K562 treated with DMSO at 1 percent for 48 hours (cell line): ENCODE measurements around the gene BBS1. TPM values are rescaled to one million over a fixed set of nuclear protein-coding genes. Genes with fewer than 3 reads are reported as not detected.

Experiments used
- total RNA-seq: library from RNA; unstranded; fragments of 300-600 nt; gene quantifications from 2 replicates; pipeline ENCODE4 v1.2.3, GENCODE V29; 2022; ENCODE audit warnings: low replicate concordance; ENCODE audit errors: extremely low read depth

BBS1 gene
- total RNA-seq, result not detected in 2 replicates

DNA sequence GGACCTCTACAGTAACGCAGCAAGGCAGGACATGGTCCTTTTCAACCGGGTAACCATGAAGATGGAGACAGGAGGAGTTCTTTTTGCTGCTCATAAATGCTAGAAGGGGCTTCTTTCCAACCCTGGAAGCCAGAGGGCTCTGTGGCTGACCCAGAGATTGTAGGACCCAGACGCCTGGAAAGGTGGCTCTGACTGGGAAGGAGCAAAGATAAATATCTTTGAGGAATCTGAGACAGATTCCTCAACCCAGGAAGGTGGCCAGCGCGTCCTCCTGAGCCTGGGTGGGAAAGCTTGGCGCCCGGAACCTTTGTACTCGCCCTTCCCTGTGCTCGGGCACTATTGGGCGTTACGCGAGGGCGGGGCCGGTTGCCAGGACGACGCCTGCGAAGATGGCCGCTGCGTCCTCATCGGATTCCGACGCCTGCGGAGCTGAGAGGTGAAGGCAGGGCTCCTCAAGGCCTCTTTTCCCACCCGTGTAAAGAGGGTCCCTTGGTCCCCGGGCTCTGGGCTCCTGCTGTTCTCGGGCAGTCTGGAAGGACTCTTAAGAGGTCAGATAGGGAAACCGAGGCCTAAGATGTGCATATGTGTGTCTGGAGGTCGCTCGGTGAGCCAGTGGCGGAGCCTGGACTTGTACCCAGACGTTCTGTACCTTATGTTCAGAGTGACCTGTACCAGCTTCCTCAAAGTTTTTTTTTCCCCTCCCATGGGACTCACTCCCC lies at the start of gene BBS1:
Gene BBS1 (plus strand): TSS at position 365 of the 719 bp plus-strand sequence. CDS start 25 bp downstream, at position 390.

DNA sequence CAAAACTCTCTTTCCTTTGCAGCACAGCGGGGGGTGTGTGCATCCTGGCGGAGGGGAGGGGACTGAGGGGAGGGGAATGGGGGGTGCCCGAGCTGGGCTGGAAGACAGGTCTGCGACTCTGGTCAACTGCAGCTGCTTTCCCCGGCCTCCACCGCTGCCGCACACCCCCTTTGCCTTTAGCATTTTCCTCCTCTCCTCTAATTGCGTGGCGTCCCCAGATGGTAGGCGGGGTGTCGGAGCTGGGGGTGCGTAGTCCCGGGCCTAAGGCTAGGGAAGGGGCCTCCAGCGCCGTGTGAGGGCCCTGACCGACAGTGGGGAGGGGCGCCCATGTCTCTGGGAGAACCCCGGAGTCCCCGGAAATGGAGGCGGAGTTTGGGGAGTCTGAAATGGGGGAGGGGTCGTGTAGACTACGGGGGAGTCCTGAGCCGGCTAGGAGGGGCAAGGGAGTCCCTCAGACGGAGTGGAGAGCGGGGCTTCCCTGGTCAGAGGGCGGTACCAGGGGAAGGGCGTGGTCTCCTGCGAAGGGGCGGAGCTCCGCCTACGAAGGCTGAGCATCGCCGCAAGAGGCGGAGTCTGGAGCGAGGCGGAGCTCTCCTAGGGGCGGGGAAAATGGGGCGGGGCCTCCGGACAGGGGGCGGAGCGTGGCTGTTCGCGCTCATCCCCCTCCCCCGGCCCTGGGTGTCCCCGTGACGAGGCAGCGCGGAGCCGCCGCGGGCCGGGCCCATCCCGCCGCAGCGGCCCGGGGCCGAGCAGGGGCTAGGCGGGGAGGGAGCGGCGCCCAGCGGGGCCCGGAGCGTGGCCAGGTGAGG lies 44.0 kb upstream of the BBS1 start, which contains the start of gene PELI3:
Gene PELI3 (plus strand): TSS at position 681 of the 809 bp plus-strand sequence. CDS start 1,224 bp downstream, outside the sequence.

DNA sequence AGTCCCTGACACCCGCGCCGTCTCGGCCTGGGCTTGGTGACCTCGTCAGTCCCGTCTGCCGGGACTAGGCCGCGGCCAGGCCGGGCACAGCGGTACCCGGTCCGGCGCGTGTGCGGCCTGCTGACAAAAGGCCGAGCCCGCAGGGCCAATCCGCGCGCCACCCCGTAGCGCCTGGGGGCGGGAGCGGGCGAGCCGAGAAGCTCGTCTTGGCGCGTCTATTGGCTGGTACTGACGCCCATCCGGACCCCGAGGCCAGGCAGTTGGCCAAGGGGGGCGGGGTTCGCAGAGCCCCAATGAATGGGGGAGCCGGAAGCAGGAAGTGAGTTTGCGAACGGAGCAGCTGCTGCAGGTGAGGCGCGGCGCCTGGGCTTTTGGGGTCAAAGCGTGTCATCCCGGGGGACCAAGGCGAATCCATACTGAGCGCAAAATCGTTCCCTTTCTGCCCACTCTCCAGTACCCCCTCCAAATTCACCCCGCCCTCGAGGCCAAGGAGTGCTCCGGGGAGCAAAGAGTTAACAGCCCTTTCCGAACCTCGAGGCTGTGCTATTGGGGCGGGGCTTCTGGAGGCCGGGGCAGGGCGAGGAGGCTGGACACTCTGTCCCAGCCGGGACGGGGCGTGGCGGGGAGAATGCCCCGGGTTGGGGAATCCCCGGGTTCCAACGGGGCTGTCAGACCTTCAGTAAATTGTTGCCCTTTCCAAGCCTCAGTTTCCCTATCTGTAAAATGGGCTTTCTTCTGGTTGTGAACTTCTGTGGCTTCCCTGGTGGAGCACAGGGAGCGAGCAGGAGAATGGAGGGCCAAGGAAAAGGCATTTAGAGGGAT lies 30.1 kb upstream of the BBS1 start, which contains the start of gene DPP3:
Gene DPP3 (plus strand): TSS at position 318 of the 822 bp plus-strand sequence. CDS start 1,767 bp downstream, outside the sequence.

DNA sequence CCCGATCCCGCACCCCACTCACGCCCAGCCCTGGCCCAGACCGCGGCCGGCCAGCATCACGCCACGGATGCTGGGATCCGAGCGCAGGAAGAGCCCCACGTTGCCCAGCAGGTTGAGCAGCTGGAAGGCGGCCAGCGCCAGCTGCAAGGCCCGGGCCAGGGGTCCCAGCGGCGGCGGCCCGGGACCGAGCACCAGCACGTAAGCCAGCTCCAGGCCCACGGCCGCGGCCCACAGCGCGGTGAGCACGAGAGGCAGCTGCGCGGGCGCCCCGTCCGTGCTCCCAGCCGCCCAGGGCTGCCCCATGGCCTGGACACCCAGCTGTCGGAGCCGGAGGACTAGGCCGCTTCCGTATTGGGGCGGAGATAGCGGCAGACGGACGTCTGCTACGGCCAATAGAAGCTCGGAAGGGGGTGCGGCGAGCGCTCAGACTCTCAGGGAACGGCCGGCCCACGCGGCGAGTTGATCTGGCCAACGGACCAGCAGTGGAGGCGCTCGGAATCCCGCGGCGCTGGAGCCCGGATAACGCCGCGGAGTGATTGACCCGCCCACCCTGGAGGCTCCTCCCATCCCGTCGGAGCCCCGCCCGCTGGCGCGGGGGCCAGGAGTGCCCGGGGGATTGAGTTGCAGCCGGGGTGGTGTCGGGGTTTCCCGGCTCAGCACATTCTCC lies 35.4 kb downstream of the BBS1 start, which contains the start of gene ZDHHC24:
Gene ZDHHC24 (minus strand): TSS at position 348 of the 667 bp plus-strand sequence. CDS start 45 bp downstream, at position 303.

DNA sequence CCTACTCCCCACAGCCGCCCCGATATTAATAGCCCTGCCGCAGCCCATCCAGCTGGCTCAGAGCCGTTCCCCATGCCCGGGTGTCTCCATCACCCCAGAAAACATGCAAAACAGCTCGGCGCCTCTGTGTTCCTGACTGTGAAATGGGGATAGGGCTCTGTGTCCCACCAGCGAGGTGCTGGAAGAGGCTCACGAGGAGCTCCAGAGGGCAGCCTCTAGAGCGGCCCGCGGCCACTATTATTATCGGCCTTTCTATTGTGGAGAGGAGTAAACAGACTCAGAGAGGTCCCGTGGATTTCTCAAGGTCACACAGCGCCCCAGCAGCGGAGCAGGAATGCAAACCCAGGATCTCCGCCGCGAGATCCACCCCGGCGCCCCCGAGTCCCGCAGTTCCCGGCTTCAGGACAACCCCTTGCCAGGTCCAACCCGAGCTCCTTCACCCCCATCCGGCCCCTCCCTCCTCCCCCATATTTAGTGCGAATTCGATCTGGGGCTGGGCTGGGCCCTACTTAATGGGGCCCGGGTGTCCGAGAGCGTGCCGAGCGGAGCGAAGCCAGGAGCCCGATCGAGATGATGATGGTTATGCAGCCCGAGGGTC lies 36.0 kb downstream of the BBS1 start, which contains the start of gene ACTN3:
Gene ACTN3 (plus strand): TSS at position 536 of the 598 bp plus-strand sequence. CDS start 35 bp downstream, at position 571.

DNA sequence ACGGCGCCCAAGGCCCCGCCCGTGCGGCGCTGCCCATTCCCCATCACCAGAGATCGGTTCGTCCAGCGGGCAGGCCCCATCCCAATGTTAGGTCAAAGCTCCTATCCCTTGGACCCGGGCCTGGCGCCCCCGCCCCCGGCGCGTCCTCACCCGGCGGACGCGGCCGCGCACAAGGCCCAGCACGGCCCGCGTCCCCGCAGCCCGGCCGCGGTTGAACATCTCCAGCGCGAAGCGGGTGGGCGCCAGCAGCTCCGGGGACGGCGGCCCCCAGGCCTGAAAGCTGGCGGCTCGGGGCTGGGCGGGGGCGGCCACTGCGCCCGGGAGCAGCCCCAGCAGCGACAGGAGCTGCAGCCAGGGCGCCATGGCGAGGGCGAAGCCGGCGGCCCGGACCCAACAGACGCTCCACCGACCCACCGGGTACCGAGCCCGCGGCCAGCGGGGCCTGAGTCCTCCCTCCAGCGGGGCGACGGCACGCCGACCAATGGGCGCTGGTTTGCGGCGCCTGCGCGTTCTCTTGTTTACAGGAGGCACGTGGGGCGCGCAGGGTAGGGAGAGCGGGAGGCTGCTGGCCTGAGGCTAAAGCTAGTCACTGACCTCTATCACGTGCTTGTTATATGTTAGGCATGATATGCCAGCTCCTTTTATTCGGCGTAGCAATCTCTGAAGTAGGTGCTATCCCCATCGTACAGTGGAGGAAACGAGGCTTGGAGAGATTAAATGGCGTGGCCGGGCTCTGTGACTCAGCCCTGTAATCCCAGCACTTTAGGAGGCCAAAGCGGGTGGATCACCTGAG lies 57.9 kb downstream of the BBS1 start, which contains the start of gene CTSF:
Gene CTSF (minus strand): TSS at position 483 of the 793 bp plus-strand sequence. CDS start 120 bp downstream, at position 363.

Other genes with a start within 250 kb of the BBS1 start
- gene RAB1B, start 242.0 kb upstream of the BBS1 start, total RNA-seq, result 266 TPM in 1 of 2 replicates, not detected in the other
- gene CNIH2, start 232.5 kb upstream of the BBS1 start, total RNA-seq, result not detected in 2 replicates
- gene YIF1A, start 221.5 kb upstream of the BBS1 start, total RNA-seq, result not detected in 2 replicates
- not detected in 2 replicates for gene TMEM151A, start 218.7 kb upstream of the BBS1 start, total RNA-seq
- not detected in 2 replicates for gene CD248, start 193.6 kb upstream of the BBS1 start, total RNA-seq
- not detected in 2 replicates for gene RIN1, start 174.2 kb upstream of the BBS1 start, total RNA-seq
- not detected in 2 replicates for gene BRMS1, start 165.5 kb upstream of the BBS1 start, total RNA-seq
- not detected in 2 replicates for gene B4GAT1, start 163.0 kb upstream of the BBS1 start, total RNA-seq
- gene SLC29A2, start 138.9 kb upstream of the BBS1 start, total RNA-seq, result not detected in 2 replicates
- not detected in 2 replicates for gene NPAS4, start 89.6 kb upstream of the BBS1 start, total RNA-seq
- not detected in 2 replicates for gene MRPL11, start 71.8 kb upstream of the BBS1 start, total RNA-seq
- not detected in 2 replicates for gene PELI3, start 43.7 kb upstream of the BBS1 start, total RNA-seq
- not detected in 2 replicates for gene DPP3, start 30.2 kb upstream of the BBS1 start, total RNA-seq
- not detected in 2 replicates for gene ZDHHC24, start 35.4 kb downstream of the BBS1 start, total RNA-seq
- gene ACTN3, start 36.3 kb downstream of the BBS1 start, total RNA-seq, result not detected in 2 replicates
- gene CTSF, start 58.0 kb downstream of the BBS1 start, total RNA-seq, result not detected in 2 replicates
- not detected in 2 replicates for gene CCDC87, start 82.4 kb downstream of the BBS1 start, total RNA-seq
- not detected in 2 replicates for gene CCS, start 82.5 kb downstream of the BBS1 start, total RNA-seq
- gene RBM14, start 106.0 kb downstream of the BBS1 start, total RNA-seq, result not detected in 2 replicates
- gene RBM4, start 128.1 kb downstream of the BBS1 start, total RNA-seq, result not detected in 2 replicates
- gene RBM4B, start 167.3 kb downstream of the BBS1 start, total RNA-seq, result not detected in 2 replicates
- not detected in 2 replicates for gene SPTBN2, start 218.6 kb downstream of the BBS1 start, total RNA-seq